ENCODE results near the gene BST1.
"Not testable (repeated sequence)": the region's sequence is repeated elsewhere in the genome, so short reads cannot be mapped to it uniquely, and the experiment has no call there.

Gene BST1

DNA sequence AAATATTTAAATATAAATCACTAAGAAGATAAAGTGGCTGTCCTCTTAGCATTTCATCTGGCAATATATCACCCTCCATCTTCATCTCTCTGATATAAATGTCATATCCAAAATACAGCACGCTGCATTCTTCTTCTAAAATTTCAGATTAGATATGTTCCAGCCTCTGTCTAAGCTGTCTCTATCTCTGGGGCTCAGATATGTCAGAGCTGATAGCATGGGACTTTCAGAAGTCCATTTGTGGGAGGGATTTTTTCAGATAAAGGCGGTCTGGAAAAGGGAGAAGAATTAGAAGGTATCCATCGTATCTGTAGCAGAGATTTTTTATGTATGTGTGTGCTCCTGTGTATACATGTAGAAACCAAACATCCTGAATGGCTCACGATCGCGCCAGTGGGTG lies 50.2 kb downstream of the BST1 start:
- DNase-seq: no peak

DNA sequence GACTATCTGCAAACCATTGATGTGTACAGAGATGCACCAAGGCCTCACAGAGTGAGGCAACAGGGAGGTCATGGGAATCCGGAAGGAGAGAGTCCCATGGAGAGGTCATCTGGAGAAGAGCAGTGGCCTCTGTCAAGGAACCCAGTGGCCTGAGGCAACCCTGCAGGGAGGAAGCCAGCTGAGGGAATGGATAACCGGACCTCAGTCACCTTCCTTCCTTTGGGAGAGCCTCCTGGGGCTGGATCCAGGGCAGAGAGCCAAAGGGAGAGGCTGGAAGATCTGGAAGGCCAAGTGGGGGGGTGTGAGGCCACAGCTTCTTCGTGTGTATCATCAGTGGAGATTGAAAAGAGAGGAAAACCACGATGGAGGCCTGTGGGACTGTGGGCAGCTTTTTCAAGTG lies 50.9 kb downstream of the BST1 start:
- no peak for DNase-seq

DNA sequence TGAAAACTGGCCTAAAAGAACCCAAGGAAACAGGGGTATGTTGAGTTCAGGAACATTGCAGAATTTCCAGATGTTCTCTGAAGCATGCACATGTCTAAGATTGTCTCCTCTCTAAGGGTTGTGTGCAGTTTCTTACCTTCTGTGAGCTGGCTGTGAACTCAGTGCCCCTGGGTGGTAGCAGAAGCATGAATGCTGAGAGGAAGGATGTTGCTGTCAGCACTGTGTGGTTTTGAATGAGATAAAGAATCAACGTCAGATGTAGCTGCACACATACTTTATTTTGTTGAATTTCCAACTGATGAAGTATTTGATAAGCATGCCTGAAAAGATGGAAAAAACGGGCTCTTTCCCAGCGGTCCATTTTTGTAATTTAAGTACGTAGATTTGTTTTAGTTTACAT lies 51.5 kb downstream of the BST1 start:
- DNase-seq: no peak

DNA sequence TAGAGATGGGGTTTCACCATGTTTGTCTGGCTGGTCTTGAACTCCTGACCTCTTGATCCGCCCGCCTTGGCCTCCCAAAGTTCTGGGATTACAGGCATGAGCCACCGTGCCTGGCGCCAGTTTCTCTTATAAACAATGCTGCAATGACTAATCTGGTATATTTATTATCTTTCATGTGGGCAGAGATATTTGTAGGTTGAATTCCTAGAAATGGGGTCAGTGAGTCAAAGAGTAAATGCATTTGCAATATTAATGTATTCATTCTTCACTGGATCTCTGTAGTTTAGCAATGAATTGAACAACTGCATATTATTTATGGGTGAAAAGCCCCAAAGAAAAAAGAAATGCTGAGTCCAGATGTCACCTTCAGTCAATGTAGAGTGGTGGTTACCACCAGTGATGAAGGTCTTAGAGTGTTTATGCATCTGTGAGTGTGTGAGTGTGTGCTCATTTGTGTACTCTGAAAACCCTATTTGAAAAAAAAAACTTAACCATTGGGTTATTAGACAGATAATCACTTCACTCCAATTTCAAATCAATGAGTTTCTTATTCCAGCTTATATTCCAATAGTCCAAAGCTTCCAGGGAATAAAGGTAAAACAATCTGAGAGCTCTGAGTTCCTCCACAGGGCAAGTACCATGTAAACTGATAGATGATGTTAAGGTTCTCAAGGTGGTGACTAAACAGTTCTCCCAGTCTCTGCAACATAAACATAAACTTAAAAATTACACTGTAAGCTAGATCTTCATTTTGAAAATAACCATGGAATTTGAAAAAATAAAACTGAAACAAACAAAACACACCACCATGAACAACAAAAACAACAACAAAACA lies 52.7 kb downstream of the BST1 start:
- no peak for DNase-seq

DNA sequence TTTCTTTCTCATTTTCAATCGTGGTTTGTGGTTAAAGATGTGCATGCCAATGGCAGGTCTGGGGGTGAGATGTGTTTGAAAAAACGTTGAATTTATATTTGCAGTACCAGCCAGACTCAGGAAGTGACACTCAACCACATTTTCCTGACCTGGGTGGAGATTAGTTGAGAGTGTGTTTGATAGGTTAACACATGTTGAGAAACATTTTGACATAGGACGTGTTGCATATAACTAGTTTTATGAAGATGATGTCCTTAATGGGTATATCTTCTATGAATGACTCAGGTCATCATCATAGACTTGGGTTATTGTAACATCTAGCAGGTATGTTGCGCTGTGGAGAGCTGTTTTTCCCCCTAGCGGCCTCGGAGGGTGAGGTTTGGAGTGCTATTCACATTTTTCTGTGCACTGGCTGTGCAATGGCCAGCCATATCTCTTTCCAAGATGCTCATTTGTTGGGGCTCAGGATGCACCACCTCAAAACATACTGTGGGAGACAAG lies 53.5 kb downstream of the BST1 start:
- DNase-seq: no peak

DNA sequence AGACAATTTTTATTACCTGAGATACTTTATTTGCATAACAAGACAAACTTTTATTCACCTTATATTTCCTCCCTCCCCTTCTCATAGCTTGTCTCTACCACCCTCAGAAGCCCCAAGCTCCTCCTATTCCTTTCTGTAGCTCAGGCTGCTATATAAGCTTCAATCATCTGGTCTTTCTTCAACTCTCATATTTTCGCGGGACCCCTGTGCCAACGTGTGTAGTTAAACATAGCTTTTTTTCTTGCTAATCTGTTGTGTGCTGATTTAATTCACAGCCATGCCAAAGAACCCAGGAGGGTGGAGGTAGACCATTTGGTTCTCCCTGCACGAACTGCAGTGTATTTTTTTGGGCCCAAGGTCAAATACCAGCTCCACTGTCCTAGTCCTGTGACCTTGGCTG lies 54.2 kb downstream of the BST1 start:
- no peak for DNase-seq

DNA sequence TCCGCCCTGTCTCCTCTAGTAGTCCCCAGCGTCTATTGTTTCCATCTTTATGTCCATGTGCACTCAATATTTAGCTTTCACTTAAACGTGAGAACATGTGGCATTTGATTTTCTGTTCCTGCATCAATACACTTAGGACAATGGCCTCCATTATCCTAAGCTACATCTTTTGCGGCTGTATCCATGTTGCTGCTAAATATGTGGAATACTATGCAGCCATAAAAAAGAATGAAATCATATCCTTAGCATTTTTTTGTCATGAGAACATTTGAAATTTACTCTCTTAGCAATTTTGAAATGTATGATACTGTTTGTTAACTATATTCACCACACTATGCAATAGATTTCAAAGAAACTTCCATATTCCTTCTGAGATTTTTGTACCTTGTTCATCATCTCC lies 55.4 kb downstream of the BST1 start:
- no peak for DNase-seq

DNA sequence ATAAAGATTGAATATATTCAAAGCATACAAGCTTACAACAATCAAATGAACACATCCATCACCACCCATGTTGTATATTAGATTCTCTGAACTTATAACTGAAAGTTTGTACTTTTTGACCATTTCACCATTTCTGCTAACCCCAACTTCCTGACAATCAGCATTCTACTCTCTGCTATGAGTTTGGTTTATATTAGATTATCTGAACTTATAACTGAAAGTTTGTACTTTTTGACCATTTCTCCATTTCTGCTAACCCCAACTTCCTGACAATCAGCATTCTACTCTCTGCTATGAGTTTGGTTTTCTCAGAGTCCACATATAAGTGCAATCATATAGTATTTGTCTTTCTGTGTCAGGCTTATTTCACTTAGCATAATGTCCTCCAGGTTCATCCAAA lies 59.6 kb downstream of the BST1 start:
- not testable (repeated sequence) for DNase-seq

DNA sequence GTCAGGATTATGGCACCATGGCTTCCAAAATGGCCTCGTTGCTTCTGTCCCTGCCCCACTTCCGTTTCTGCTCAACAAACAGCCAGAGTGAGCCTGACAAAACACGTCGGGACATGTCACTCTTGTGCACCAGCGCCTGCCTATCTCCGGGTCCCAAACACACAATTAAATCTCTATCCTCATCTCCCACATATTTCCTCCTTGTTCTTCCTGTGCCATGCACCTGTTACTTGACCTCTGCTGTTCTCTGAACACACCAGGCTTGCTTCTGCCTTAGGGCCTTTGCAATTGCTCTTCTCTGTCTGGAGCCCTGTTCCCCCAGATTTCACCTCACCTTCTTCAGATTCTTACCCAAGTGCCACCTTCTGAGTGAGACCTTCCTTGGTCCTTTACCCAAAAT lies 62.5 kb downstream of the BST1 start:
- DNase-seq: no peak

DNA sequence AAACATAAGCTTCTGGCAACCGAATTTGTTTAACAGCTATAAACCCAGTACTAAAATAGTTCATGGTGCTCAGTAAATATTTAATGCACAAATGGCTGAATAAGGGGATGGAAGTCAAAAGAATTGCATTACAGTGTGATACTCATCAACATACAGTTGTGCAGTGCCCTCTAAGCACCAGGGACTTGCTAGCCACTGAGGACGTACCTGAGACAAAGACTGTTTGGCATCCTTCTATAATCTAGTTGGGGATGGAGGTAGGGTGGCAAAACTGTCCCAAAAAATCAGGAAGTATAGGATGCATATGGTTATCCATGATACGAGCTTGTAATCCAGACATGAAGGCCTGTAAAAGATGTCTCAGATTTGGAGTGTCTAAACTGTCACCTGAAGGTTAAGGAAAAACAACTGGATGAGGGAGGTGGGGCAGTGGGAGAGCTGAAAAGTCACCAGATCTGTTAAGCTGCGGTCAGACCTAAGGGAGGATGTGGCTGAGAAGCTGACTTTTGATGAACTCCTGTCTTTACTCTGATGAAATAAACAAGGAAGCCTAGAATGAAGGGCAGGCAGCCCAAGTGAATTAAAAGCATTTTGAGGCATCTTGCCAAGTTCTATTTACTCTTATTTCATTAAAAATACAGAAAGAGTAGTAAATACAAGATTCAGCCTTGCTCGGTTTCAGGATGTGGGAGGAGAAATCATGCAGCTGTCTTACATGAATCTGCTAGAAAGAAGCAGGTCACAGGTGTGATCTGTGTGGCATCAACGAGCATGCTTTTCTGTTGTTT lies 63.2 kb downstream of the BST1 start:
- DNase-seq: no peak

DNA sequence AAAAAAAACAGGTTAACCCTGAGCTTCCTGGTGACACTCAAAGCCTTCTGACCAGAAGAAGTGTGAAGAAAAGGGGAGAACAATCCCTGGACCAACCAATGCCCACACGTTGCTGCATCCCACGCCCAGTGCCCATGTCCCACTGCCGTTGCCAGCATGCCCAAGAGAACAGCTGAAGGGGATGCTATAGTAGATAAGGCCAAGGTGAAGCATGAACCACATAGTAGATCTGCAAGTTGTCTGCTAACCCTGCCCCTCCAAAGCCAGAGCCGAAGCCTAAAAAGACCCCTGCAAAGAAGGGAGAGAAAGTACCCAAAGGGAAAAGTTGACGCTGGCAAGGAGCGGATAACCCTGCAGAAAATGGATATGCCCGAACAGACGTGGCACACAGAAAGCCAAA lies 64.0 kb downstream of the BST1 start:
- DNase-seq: no peak

DNA sequence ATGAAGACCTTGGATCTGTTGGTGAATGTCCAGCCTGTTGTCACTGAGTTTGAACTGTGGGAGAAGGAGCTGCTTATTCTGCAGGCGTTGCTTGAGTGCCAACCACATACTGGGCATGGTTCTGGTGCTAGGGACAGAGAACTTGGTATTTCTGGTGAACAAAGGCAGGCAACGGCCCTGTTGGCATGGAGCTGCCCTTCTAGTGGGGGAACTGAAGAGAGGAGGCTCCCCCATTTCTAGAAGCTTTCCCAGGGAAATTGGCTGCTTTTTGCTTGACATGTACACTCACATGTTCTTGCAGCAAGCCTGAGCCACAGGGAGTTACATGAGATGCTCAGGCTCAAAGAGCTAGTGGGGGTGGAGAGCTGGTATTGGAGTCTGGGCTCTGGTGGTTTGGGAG lies 66.3 kb downstream of the BST1 start:
- DNase-seq: no peak

DNA sequence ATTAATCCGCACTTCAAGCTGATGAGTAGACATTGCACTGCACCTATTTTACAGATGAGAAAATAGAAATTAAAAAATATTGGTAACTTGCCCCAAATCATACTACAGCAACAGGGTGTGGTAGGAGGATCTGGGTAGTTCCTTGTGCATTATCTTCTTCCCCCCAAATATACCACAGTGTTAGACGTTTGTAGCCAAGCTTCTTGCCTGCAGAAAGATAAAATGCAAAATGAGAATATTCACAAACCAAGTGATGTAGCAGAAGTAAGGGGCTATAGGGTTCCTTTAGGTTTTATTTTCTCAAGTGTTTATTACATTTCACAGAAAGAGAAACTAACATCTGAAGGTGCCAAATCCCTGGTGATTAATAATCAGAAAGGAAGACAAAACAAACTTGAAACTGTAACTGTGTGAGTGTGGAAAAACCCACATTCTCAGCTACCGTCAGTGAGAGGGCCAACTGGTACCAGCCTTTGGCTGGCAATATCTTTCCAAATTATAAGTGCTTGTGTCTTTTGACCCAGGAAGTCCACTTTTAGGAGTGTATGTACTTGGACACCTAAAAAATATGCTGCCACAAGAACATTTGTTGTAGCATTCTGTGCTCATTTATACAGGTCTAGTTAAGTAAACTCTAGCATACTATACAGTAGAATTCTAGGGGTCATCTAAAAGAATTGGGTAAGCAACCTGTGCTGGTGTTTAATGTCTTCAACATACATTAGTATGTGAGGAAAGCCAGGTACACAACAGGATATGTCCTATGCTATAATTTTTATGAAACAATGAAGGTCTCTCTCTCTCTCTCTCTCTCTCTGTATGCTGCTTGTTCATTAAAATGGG lies 68.6 kb downstream of the BST1 start:
- no peak for DNase-seq

DNA sequence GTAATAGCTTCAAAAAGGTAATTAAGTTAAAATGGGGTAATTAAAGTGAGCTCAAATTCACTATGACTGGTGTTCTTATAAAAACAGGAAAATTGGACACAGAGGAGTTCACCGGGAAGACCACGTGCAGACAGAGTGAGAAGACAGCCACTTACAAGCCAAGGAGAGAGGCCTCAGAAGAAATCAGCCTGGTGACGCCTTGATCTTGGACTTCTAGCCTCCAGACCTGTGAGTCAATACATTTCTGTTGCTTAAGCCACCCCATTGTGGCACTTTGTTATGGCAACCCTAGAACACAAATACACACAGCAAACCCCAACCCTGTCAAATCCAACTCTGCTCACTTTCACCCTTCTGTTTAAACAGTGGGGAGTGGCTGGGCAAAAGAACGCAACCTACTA lies 71.2 kb downstream of the BST1 start:
- no peak for DNase-seq

DNA sequence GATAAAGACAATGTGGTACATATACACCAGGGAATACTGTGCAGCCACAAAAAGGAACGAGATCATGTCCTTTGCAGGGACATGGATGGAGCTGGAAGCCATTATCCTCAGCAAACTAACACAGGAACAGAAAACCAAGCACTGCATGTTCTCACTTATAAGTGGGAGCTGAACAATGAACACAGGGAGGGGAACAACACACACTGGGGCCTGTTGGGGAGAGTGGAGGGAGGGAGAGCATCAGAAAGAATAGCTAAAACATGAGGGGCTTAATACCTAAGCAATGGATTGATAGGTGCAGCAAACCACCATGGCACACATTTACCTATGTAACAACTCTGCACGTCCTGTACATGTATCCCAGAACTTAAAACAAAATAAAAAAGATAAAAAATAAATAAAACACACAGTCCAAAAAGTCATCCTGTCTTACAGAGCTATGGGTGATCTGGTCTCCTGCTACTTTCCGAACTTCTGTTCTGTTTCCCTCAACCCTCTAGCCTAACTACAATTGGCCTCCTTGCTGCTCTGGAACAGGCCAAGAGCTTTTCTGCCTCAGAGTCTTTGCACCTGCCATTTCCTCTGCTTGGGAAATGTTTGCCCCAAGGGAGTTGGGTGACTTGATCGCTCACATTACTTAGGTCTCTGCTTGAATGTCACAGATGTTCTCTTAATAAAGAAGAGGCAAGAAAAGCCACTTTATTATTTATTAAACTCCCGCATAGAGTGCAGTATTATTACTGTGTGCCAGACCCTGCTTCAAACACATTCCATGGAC lies 74.2 kb downstream of the BST1 start:
- no peak for DNase-seq

DNA sequence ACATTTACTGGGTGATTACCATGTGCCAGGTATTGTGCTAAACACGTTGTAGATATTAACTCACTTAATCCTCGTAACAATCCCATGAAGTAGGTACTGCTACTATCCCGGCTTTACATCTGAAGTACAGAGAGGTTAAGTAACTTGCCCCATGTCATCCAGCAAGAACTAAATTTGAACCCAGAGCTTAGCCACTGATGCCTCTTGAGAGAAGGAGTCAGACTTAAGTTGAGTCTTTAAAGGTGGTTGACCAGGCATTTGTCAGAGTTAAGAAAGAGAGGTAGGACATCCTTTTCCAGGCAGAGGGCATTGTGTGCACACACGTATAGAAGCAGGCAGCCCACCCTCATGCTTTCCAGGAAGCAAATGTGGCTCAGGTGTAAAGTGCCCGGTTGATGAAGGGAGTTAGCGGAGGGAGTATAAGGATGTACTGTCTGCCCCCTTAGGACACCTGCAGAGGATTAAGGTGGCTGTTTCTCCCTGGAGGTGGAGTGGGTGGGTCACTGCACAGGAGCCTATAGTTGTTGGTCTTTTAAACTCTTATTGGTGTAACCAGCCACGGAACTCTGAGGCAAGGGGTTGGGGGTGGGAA lies 74.9 kb downstream of the BST1 start:
- no peak for DNase-seq

DNA sequence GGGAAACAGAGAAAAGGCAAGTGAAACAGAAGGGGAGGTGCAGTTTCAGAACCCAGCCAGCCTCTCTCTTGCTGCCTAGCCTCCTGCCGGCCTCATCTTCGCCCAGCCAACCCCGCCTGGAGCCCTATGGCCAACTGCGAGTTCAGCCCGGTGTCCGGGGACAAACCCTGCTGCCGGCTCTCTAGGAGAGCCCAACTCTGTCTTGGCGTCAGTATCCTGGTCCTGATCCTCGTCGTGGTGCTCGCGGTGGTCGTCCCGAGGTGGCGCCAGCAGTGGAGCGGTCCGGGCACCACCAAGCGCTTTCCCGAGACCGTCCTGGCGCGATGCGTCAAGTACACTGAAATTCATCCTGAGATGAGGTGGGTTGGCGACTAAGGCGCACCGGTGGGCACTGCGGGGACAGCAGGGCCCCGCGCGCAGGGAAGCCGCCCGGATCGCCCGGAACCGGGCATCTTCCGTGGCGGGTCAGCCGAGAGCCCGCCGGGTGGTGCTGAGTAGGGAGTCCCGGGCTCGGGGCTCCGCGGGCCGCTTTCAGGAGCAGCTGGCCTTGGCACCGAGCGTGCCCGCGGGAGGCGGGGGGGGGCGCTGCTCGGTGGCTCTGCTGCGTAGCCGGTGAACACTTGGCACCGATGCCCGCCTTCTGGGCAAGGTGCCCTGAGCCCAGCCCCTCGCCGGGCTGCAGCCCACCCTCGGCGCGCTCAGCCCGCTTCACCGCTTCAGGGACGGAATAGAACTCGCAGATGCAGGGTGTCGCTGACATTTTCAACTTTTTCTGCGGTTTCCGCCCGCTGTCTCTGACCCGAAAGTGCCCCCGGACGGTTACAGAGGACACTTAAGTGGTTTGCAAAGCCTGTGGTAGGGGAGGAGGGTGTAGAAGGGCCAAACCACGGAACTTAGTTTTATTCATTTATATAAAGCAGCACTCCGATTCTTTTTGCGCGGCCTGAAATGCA lies 75.7 kb downstream of the BST1 start, which contains the start of gene CD38:
Gene CD38 (plus strand): TSS at position 40 of the 953 bp plus-strand sequence. CDS start 87 bp downstream, at position 127.
- no peak for DNase-seq

DNA sequence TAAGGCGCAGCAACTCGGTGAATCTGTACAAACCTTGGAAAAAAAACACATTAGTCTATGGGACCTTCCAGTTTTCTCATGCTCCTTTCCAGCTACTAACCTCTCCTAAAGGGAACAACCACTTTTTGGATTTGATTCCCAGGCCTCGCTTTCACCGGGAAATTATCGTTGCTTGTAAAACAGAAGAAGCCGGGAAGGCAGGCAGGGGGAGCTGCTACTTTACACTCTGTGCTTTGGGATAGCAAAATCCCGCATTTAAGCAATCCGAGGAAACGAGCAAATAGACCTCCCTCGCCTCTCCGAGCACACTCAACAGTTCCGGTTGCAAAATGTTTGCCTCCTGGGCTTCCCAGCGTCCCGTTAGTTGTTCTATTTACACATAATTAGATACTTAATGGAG lies 76.4 kb downstream of the BST1 start:
- no peak for DNase-seq

DNA sequence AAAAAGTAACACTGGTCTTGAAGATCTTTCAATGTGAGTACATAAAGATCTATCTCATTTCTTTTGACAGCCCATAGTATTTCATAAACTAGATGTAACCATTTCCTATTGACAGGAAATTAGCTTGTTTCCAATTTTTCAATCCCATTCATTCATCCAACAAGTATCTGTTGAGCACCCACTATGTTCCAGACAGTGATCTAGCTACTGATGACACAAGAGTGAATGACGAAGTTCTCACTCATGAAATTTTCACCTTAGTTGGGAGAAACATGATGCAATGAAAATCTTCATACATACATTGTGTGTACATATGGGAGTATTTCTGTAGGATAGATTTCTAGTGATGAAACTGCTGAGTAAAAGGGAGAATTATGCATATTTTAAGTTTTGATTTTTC lies 76.9 kb downstream of the BST1 start:
- no peak for DNase-seq

DNA sequence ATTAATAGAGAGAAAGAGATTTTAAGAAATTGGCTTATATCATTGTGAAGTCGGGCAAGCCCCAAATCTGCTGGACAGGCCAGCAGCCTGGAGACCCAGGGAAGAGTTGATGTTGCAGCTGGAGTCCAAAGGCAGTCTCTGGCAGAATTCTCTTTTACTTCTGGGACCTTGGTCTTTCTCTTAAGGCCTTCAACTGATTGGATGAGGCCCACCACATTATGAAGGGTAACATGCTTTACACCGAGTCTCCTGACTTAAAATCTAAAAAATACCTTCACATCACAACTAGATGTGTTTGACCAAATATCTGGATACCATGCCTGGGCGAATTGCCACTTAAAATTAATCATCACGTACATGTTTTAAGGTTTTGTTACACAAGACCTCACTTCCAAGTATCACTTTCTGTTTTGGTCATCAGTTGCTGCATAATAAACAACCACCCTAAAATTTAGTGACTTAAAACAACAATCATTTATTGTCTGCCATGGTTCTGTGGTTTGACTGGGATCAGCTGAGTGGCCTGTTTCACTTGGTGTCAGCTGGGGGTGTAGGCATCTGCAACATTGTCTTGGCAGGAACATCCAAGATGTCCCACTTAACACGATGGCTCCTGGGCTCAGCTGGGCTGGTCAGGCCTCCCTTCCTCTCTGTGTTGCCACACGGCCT lies 78.7 kb downstream of the BST1 start:
- DNase-seq: no peak
